HL-60/S4 treated with retinoic acid at 250 ng/mL for 4 days and 3 days (cell line): ENCODE results near the gene BBIP1.

ENCODE experiments used
- in situ Hi-C: fragments of 300-500 bp; cut with MboI; formaldehyde crosslinking; loops from 2 replicates; pipeline ENCODE4 v1.7.0; 2022; ENCODE audit warnings: low sequenced_read_pairs

Gene BBIP1

GRCh38 chr10:110850099-110850498, 68.9 kb downstream of the BBIP1 start:
- in situ Hi-C loops: loop anchor here (25.0 kb wide), 1 partner anchor 538 kb away; the partner anchor contains the start of gene SMNDC1
